ENCODE measurements around the gene SNX19.

DNA sequence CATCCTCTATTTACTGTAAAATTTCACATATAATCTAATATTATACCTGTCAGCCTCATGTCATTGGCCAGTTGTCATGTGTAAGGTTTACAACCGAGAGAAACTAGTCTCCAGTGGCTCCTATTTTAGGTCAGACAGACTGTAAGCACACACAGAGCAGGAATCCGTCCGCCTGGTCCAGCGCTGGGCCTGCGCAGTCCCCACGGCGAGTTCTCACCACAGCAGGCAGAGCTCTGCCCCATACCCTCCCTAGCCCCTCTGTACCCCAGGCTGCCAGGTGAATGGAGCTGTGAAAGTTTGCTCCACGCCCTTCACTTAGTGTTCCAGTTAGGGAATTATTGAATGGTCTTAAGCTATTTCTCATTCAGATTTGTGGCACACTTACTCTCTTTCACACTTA is 63.7 kb downstream of the SNX19 start:
- TF ChIP-seq, protein P1, sequence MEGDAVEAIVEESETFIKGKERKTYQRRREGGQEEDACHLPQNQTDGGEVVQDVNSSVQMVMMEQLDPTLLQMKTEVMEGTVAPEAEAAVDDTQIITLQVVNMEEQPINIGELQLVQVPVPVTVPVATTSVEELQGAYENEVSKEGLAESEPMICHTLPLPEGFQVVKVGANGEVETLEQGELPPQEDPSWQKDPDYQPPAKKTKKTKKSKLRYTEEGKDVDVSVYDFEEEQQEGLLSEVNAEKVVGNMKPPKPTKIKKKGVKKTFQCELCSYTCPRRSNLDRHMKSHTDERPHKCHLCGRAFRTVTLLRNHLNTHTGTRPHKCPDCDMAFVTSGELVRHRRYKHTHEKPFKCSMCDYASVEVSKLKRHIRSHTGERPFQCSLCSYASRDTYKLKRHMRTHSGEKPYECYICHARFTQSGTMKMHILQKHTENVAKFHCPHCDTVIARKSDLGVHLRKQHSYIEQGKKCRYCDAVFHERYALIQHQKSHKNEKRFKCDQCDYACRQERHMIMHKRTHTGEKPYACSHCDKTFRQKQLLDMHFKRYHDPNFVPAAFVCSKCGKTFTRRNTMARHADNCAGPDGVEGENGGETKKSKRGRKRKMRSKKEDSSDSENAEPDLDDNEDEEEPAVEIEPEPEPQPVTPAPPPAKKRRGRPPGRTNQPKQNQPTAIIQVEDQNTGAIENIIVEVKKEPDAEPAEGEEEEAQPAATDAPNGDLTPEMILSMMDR (IDR thresholded peaks at IDR 0.05; ENCODE audit: low read depth, low read length): no peak
- TF ChIP-seq EZH2phosphoT487 (IDR thresholded peaks at IDR 0.05; ENCODE audit: low read depth): no peak

Measured in OCI-LY3 (cell line).